Mononuclear cell (primary cell): ENCODE data around the gene TULP1. TPM values are rescaled to one million over a fixed set of nuclear protein-coding genes. Genes with fewer than 3 reads are reported as not detected.

ENCODE experiments used
- H3K27me3 ChIP-seq: 2 replicates; pipeline ENCODE4 v1.6.0; 2011; ENCODE audit warnings: low read length, control low read depth; ENCODE audit not compliant: insufficient read depth
- H3K4me1 ChIP-seq: 2 replicates; pipeline ENCODE4 v1.5.1; 2011; ENCODE audit warnings: mild to moderate bottlenecking, low read length, control low read depth; ENCODE audit not compliant: insufficient read depth
- H3K4me3 ChIP-seq: 2 replicates; pipeline ENCODE4 v1.5.1; 2011; ENCODE audit warnings: mild to moderate bottlenecking, low read length, moderate library complexity
- H3K9me3 ChIP-seq: 2 replicates; pipeline ENCODE4 v1.5.1; 2011; ENCODE audit warnings: low read depth, mild to moderate bottlenecking, control low read depth, low read length
- total RNA-seq: library from RNA; depleted of rRNA; stranded (reverse); fragments of >200 nt; gene quantifications from one replicate; pipeline ENCODE4 v1.2.3, GENCODE V29; 2012

The TULP1 gene
- total RNA-seq, 1 donor, result not detected

DNA sequence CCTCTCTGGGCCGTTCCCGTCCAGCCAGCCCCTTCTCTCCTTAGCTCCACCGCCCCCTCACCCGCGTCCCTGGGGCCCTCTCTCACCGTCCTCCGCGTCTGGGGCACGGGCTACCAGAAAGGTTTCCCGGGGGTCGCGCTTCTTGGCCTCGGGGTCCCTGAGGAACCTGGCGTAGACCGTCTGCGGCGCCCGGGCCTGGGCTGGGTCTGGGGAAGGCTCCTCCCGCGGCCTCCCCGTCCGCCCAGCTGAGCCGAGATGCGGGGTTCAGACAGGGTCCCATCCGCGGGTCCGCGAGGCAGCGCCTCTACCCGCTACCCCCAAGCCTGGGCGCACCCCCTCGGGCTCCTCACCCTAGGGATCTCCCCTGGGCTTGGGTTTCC is 1.1 kb downstream of the TULP1 start:
- Histone ChIP-seq H3K9me3 (no peaks in the 10 kb centered on the region), H3K27me3 (peaks cover 9% of the 10 kb centered on the region), H3K4me3 (no peak overlapping the region), H3K4me1 (no peaks in the 10 kb centered on the region)

DNA sequence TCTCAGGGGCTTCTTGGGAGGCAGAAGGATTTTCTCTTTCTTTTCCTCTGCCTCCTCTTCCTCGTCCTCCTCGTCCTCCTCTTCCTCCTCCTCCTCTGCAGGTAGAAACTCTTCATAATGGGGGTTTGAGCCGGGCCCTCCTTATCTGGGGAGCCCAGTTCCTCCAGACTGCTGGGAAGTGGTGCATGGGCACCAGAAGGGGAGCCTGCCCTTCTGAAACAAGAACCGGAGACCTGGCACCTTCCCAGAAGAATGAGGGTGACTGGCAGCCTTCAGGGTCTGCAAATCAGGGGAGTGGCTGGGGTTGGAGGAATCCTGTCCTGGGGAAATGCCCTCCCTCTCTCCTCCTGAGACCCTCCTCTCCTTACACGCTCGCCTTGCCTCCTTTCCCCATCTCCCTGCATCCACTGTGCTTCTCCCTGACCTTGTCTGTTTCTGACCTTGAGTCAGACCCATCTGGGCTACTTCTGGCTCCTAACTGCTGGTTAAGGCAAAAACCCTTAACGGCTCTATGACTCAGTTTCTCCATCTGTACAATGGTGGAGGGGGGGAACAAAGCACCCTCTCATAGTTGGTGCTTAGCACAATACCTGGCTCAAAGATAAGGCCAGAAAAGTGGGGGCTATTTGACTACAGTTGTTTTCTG is 1.7 kb downstream of the TULP1 start:
- Histone ChIP-seq H3K4me1 (no peaks in the 10 kb centered on the region), H3K4me3 (no peak overlapping the region), H3K9me3 (no peaks in the 10 kb centered on the region), H3K27me3 (peaks cover 9% of the 10 kb centered on the region)

DNA sequence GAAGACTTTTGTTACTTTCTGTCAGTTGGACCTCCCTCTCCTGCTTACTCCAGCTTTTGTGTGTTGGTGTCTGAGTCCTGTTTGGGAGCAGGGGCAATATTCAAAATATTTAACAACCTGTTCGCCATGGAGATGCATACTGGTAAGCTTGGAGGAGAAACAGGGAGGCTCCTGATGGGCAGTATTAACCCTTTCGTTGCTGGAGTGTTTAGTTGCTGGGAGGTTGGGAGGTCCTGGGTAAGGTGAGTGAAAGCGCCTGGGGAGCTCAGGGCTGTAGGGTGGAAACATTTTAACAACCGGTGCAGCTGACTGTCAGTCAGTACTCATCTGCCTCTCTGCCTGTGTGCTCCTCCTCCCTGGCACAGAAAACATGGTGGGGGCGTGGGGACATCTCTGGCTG is 4.2 kb downstream of the TULP1 start:
- H3K4me3 ChIP-seq, result no peak overlapping the region
- no peaks in the 10 kb centered on the region for H3K9me3 ChIP-seq
- H3K4me1 ChIP-seq, result no peaks in the 10 kb centered on the region
- peaks cover 11% of the 10 kb centered on the region for H3K27me3 ChIP-seq

DNA sequence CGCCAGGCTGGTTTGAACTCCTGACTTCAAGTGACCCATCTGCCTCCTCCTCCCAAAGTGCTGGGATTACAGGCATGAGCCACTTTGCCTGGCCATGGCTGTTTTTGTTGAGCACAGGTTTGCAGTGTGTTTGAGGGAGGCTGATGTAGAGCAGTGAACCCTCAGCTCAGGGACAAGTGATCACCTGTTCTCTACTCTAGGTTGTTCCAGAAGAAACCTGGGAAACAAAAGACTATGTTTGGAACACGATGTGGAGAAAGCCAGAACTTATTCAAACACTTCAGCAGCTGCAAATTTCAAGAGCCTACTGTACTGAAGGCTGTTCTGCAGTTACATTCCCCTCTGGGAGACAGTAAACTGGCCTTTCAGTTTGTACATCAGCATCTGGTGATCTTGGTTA is 4.7 kb downstream of the TULP1 start:
- no peak overlapping the region for H3K4me3 ChIP-seq
- H3K4me1 ChIP-seq, result no peaks in the 10 kb centered on the region
- peaks cover 15% of the 10 kb centered on the region for H3K27me3 ChIP-seq
- no peaks in the 10 kb centered on the region for H3K9me3 ChIP-seq

DNA sequence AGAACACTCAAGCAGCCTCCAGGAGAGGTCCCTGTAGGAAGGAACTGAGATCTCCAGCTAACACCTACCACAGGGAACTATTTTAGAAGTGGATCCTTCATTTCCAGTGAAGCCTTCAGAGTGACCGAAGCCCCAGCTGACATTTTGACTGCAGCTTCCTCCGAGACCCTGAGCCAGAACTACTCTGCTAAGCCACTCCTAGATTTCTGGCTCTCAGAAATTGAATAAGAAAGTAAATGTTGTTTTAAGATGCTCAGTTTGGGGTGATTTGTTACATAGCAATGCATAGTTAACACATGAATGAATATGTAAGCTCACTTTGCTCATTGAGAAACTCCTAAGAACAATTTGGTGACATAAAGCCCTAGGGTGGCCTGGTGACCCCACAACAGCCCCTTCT is 5.5 kb downstream of the TULP1 start:
- Histone ChIP-seq H3K9me3 (no peaks in the 10 kb centered on the region), H3K27me3 (peaks cover 15% of the 10 kb centered on the region), H3K4me3 (no peak overlapping the region), H3K4me1 (no peaks in the 10 kb centered on the region)

DNA sequence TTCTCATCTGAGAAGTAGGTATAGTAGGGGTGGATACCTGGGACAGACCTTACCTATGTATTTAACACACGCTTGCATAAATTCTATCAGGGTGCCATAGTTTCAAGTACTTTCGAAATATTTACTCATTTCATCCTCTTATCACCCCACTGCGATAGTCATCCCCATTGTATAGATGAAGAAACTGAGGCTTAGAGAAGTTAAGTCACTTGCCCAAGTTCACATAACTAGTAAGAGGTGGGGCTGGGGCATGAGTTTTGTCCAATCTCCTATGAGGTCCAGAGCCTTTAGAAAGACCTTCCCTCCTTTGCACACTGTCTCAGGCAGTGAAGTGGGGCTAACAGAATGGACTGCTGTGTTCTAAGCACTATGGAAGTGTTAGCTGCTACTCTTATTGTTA is 6.2 kb downstream of the TULP1 start:
- H3K27me3 ChIP-seq, result peaks cover 15% of the 10 kb centered on the region
- no peak overlapping the region for H3K4me3 ChIP-seq
- H3K9me3 ChIP-seq, result no peaks in the 10 kb centered on the region
- no peaks in the 10 kb centered on the region for H3K4me1 ChIP-seq

DNA sequence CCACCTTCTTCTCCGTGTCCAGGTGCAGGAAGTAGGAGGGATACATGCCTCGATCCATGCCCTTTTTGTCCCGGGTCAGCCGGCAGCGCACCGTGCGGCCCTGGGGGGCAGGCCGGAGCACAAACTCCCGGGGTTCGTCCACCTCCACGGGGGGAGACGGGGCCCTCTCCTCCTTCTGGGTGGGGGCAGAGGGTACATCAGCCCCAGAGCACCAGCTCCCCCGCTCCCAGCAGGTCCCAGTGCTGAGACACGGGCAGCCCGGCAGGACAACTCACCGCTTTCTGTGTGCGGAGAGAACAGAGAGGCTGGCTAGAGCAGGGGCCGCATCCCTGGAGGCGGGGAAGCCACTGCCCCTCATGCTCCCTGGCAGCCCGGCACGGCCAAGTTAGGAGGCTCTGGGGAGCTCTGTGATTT is 6.7 kb downstream of the TULP1 start:
- peaks cover 11% of the 10 kb centered on the region for H3K27me3 ChIP-seq
- H3K9me3 ChIP-seq, result no peaks in the 10 kb centered on the region
- H3K4me3 ChIP-seq, result no peak overlapping the region
- no peaks in the 10 kb centered on the region for H3K4me1 ChIP-seq

DNA sequence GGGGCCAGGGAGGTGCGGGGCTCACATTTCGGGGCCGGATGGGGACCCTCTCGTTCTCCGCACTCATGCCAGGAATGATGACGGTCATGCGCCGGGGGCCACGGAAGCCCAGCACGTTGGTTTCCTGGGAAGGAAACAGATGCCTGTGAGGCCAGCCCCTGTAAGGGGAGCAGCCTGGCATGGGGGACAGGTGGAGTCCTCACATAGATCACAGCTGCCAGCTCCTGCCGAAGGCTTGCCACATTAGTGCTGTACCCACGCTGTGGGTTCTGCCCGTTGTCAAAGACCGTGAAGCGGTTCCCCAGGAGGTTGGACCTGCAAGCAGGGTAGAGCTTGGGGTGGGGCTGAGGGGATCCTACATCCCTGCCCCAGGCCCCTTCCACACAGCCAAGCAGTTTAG is 9.2 kb downstream of the TULP1 start:
- Histone ChIP-seq H3K9me3 (no peaks in the 10 kb centered on the region), H3K4me1 (peaks cover under 1% of the 10 kb centered on the region), H3K4me3 (no peak overlapping the region), H3K27me3 (peaks cover 26% of the 10 kb centered on the region)

DNA sequence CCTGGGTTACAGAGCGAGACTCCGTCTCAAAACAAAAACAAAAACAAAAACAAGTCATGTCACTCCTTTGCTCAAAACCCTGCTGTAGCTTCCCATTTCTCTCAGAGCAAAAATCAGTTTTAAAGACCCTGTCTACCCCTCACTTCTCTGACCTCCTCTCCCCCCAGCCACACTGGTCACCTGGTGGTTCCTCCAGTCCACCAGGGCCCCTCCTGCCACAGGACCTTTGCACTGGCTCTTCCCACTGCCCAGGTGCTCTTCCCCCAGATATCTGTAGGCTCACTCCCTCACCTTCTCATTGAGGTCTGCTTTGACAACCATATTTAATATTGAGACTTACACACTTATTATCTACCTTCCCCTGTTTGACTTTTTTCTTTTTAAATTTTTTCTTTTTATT is 10.9 kb downstream of the TULP1 start:
- Histone ChIP-seq H3K9me3 (no peaks in the 10 kb centered on the region), H3K27me3 (peaks cover 32% of the 10 kb centered on the region), H3K4me1 (peaks cover 13% of the 10 kb centered on the region), H3K4me3 (no peak overlapping the region)

DNA sequence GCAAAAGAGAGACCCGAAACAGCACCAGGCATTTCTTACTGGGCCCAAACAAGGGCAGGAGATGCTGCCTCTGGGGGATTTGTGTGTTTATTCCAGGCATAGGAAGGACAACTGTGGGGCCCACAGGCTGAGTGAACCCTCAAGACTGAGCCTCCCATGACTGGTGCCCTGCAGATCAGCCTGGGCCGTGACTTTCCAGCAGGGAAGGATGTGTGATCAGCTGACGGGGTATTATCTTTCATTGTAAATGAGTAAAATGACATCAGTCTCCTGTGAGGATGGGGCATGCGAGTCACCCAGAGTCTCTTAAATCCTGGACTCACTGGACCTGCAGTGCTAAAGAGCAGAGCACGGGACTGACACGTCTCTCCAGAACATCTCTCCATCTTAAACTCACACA is 11.9 kb downstream of the TULP1 start:
- Histone ChIP-seq H3K4me3 (no peak overlapping the region), H3K9me3 (no peaks in the 10 kb centered on the region), H3K4me1 (peaks cover 13% of the 10 kb centered on the region), H3K27me3 (peaks cover 35% of the 10 kb centered on the region)

DNA sequence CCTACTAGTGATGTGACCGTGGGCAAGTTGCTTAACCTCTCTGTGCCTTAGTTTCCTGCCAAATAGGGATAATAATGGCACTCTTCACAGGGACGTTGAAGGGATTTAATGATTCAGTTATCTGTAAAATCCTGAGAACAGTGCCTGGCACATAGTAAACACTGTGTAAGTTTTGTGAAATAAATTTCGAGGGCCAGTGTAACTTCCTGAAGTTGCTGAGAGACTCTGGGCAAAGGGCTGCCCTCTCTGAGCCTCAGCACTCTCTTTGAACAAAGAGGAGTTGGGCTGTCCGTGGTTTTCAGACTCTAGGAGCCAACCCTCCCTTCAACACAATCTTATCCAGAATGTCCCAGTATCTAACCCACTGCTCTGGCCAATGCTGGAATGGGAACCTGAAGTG is 13.3 kb downstream of the TULP1 start:
- H3K9me3 ChIP-seq, result no peaks in the 10 kb centered on the region
- peaks cover 37% of the 10 kb centered on the region for H3K27me3 ChIP-seq
- H3K4me1 ChIP-seq, result peaks cover 15% of the 10 kb centered on the region
- H3K4me3 ChIP-seq, result no peak overlapping the region

DNA sequence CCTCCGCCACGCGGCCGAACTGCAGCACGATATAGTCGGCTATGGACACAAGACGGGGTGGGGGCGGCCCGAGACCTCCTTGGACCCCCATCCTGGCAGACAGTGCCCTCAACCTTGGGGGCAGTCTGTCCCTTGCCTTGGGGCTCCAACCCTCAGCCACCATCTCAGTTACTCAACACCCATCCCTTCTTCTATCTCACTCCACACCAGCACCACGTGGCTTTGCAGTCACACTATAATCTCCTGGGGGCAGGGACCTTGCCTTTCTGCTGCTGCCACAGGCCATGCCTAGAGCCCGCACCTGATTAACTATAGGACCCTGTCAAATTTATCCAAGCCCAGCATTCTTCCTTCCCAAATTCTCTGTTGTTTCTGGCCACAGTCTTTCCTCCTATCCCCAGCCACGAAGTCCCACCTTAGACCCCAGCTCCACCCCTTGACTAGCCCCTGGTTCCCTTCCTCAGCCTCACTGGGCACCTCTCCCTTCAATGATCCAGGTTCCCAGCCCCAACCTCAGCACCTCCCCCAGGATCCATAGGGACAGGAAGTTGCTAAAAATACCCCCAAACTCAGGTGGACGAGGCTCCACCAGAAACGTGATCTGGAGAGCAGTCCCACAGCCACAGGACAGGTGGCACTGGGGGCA is 14.2 kb downstream of the TULP1 start:
- Histone ChIP-seq H3K4me1 (peaks cover 19% of the 10 kb centered on the region), H3K9me3 (no peaks in the 10 kb centered on the region), H3K4me3 (no peak overlapping the region), H3K27me3 (peaks cover 34% of the 10 kb centered on the region)

DNA sequence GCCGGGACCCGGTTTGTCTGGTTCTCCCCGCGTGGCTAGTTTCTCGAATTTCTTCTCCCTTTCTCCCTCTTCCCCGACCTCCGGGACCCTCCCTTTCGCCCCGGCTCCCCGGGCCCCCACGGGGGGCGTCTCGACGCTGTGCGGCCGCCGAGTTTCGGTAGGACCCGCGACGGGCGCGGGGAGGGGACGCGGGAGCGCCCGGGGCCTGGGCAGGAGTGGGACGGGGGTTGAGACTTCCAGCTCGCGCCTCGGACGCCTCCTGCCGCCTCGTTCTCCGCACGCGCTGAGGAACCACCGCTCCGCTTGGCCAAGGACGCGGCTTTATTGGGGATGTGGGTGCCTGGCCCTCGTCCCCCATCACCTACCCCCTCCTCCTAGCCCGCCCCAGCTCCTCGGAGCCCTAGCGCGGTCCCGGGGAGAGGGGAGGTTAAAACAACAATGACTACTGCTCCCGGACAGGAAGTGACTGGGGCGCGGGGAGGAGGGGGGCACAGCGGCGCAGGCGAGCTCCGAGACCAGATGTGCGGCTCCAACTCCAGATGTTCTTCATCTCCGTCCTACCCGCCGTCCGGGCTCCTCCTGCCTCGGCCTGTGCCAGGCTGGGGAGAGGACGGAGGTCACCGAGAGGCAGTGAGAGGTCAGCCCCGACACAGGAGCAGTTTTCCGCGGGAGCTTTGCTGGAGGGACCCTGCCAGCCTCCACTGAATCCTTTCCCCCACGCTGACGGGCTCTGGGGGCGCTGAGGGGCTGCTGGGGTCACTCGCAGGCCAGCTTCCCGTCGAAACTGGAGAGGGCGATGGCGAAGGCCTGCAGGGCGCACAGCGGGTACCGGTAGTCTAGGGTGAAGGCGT is 14.9 kb downstream of the TULP1 start:
- peaks cover 31% of the 10 kb centered on the region for H3K27me3 ChIP-seq
- H3K9me3 ChIP-seq, result no peaks in the 10 kb centered on the region
- peaks cover 19% of the 10 kb centered on the region for H3K4me1 ChIP-seq
- H3K4me3 ChIP-seq, result peak overlapping the region; percentile 44

DNA sequence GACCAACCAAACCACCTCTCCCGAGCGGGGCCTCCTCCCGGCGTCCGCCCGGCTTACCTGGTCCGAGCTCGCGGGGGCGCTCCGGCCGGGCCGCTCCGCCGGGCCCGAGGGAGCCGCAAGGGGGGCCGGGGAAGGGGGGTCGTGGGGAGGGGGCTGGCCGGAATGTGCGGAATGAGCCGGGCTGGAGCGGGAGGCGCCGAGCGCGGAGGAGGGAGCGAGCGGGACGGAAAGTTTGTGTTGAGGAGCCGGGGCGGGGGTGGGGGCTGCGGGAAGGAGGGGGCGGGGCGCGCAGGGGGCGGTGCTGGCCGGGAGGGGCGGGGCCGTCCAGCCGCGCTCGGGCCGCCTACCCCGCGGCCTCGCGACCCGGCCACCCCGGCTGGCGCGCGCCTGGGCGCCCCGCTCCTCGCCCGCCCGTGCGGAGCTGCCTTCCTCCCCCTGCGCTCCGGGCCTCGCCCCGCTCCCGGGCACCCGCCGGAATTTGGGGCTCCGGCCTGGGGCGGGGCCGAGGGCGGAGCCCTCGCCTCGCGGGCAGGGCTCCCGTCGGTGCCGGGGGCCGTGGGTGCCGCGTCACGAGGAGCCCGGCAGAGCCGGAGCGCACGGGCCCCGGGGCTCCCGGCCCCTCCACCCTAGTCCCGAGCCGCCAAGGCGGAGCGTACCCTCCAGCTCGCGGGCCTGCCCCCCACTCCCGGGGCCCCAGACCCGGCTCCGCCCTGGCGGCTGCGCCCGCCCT is 15.7 kb downstream of the TULP1 start, which contains the start of gene TEAD3:
TEAD3 (minus strand) TSS at position 239 of the 730 bp plus-strand sequence.
- Histone ChIP-seq H3K9me3 (no peaks in the 10 kb centered on the region), H3K4me3 (peak within 1 kb of the TSS; percentile 44), H3K4me1 (peaks cover 19% of the 10 kb centered on the region), H3K27me3 (peaks cover 31% of the 10 kb centered on the region)
